Urothelium cell line (cell line): ENCODE measurements around the gene ANOS1.
A peak's percentile ranks its signal among the peaks of the same experiment; 100 is the strongest.
"Not testable (repeated sequence)": the region's sequence is repeated elsewhere in the genome, so short reads cannot be mapped to it uniquely, and the experiment has no call there.

Experiments
- DNase-seq: peaks from one replicate; pipeline ENCODE4 v3.0.0; 2011; ENCODE audit warnings: low spot score, mixed read lengths
- FAIRE-seq: peaks from 2 replicates; lab custom pipeline; 2011; peaks lifted over from hg19 to GRCh38; lab: Jason Lieb, UNC

ANOS1 gene

GRCh38 chrX:8731559-8732395 is at the start of gene ANOS1:
ANOS1 (minus strand) TSS chrX:8732137; CDS start chrX:8732036, 101 bp downstream.
- no peak for FAIRE-seq
- peak; percentile 55 for DNase-seq

DNA sequence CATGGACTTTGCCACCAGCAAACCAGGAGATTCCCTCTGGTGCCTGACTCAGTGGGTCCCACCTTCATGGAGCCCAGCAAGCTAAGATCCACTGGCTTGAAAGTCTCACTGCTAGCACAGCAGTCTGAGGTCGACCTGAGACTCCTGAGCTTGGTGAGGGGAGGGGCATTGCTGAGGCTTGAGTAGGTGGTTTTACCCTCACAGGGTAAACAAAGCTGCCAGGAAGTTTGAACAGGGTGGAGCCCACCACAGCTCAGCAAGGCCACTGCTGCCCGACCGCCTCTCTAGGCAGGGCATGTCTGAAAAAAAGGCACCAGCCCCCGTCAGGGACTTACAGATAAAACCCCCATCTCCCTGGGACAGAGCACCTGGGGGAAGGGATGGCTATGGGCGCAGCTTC is 41.2 kb upstream of the ANOS1 start:
- no peak for DNase-seq
- no peak for FAIRE-seq

DNA sequence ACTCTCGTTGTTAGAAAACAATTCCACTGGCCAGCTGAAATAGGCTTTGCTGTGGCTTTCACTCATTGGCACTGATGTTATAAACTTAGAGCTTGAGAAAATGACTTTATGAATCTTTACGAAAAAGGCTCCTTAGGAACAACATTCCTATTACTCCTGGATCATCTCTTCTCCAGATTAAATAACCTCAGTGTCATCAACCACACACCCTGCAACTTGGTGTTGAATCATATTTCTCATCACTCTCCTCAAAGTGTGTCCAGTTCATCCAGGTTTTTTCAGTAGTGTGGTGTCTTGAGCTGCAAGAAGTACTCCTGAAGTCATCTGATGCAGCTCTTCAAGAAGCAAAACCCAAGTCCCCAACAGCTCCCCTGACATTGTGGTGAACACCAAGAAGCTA is 28.1 kb upstream of the ANOS1 start:
- FAIRE-seq (no peak), DNase-seq (no peak)

GRCh38 chrX:8758706-8759105 is 26.8 kb upstream of the ANOS1 start:
- FAIRE-seq, DNase-seq: not testable (repeated sequence)

DNA sequence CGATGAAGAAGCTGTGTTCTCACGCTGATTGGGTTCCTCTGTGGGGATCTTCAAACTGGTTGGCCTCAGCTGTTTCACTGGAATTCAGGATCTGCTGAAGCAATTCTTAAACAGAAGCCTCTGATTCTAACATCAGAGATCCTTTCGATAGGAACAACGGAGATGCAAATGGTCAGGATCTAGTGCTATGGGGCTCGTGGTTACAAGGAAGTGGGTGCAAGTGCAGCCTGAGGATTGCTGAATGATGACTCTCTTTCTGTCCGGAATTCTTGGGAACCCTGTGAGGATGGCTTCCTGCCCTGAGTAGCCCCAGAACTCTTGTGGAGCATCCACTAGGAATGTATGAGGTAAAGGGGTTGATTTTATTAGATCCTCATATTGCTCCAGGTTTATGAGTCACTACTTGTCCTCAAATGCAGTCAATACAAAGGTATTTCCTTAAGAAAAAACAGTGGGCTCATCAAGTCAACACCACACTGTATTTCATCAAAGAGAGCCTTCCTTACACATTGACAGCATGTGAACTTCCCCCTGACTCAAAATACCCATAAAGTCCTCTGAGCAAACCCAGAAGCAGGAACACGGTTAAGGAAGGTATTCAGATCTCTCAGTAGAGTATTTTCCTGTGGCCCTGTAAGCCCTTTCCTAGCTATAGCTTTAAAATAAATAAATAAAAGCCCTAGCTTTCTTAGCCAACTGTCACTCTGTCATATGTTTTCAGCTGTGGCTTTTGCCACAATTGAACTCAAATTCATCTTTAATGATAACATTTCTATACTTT is 25.9 kb upstream of the ANOS1 start:
- not testable (repeated sequence) for FAIRE-seq, DNase-seq

GRCh38 chrX:8755813-8756212 is 23.9 kb upstream of the ANOS1 start:
- no peak for DNase-seq
- FAIRE-seq = no peak

DNA sequence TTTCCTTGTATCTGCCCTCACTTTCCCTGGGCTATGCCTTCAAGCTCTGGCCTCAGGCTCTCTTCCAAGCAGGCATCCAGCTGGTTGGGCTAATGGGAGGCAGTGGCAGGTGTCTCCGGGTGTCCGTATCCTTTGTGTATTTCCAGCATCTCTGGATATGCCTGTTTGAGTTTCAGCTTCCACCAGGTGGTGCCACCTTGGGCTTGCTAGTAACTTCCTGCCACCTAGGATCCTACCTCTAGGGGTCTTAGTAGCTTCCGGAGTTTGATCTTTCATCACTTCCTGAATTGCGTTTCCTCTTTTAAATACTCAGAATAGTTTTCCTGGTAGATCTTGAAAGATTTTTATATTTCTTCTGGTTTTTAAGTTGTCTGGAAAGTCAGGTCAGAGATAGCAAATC is 23.2 kb upstream of the ANOS1 start:
- FAIRE-seq = no peak
- no peak for DNase-seq

- no peak for DNase-seq
- FAIRE-seq = no peak
Measured at GRCh38 chrX:8749697-8750096, 17.8 kb upstream of the ANOS1 start.

DNA sequence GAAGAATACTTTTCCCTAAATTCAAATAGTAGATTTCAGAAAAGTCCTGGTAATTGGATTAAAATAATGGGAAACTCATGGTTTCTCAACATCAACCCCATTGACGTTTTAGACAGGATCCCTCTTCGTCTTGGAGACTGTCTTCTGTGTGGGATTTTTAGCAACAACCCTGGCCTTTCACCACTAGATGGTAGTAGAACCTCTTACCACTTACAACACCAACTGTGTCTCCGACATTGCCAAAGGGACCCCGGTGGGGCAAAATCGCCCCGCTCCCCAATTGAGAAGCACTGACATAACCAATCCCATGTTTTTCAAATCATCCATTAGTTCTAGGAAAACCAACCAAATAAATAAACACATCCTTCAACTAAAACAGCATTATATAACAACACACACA is 16.9 kb upstream of the ANOS1 start:
- FAIRE-seq (no peak), DNase-seq (peak; percentile 23)

DNA sequence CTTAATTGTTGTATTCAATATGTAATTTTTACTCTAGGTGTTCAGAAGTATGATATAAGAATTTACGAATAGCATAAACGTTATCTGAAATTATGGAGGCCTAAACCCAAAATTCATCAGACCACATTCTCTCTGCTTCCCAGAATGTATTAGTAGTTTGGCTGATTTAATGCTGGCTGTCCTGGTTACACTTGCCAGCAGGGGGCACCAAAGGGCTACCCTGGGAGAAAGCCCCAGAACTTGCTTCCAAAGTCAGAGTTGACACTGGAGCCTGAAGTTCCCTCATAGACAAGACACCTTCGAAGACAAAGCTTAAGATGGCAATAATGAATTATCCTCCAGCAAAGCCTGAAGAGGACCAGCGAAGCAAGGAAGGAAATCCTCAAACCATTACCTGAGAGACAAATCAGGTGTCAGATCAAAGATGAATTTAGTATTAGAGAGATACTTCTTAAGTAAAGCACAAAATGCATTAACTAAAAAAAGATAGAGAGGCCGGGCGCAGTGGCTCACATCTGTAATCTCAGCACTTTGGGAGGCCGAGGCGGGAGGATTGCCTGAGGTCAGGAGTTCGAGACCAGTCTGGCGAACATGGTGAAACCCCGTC is 11.3 kb upstream of the ANOS1 start:
- FAIRE-seq (no peak), DNase-seq (peak; percentile 27)

DNA sequence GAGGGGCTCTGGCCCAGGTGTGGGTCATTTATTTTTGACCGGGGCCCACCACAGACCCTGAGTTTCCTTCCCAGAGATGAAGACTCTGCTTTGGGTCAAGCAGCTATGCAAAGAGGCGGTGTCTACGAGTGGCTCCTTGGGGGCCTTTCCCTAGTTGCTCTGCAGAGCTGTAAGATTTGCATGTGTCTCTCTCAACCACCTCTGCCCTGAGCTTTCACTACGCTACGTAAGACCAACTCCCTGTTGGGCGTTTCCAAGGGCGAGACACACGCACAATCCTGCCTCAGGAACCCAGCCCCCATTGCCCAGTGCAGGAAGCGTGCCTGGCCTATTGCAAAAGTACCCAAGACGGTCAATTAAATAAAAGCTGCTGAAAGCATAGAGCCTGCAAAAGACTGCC is 10.0 kb upstream of the ANOS1 start:
- DNase-seq = no peak
- FAIRE-seq = no peak

- FAIRE-seq = no peak
Measured at GRCh38 chrX:8738588-8739189, 6.8 kb upstream of the ANOS1 start.

GRCh38 chrX:8737883-8738282 is 5.9 kb upstream of the ANOS1 start:
- FAIRE-seq (no peak), DNase-seq (no peak)

More at GRCh38 chrX:8738588-8739189, 6.8 kb upstream of the ANOS1 start:
- peak; percentile 2 for DNase-seq

DNA sequence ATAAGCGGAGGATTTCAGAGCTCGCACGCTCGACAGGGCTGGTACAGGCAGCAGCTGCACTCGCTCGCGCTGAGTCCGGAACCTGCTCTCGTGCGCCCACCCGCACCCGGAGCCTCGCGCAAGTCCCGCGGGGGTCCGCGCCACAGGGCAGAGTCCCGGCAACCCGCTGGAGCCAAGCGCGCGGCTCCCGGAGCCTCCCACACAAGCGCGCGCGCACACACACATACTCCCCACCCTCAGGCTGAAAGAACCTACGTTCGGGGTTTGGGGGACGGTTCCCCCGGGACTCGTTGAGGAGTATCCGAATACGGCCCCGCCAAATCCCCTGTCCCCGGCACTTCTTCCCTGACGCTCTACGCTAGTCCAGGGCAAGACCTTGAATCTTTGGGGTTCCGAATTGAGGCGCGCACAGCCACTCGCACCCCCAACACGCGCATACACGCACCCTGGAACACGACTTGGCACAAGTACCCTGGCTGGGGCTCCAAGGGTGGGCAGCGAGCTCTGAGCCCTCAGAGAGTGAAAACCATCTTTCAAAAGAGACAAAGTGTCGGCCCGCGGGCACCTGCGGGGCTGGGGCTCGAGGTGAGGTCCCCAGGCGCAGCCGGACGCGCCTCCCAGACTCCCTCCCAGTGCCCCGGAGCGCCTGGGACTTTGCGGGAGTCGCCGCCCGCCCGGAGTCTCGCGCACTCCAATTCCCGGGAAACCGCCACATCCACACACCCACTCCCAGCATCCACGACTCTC is 952 bp downstream of the ANOS1 start:
- DNase-seq = peak; percentile 3
- no peak for FAIRE-seq

- FAIRE-seq = no peak
- no peak for DNase-seq
Measured at GRCh38 chrX:8729811-8730210, 2.1 kb downstream of the ANOS1 start.

GRCh38 chrX:8728932-8729535 is 2.9 kb downstream of the ANOS1 start:
- FAIRE-seq (no peak), DNase-seq (no peak)

DNA sequence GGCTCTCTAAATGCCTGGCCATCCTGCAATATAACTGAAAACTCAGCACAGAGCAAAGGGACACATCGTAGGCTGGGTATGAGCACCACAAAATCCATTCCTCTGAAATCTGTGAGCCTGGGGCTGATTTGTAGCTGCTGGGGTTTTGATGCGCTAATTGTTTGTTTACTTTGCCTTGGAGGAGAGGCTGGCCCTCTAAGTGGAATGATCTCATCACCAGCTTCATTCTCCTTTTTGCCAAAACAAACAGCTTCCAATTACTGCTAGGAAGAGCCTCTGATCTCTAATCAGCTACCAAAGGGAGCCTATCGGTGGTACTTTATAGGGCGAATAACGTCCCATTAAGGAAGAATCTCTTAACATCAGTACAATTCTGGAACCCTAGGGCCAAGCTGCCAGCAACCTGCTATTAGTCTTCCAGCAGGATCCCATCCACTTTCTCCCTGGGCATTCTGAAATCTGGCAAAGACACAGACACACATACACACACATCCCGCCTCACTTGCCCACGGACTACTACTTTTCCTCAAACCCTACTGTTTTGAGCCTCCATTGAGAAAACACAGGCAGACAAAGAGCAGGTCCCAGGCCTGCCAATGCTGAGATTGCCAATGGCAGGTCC is 5.8 kb downstream of the ANOS1 start:
- FAIRE-seq = no peak

GRCh38 chrX:8724300-8724699 is 7.6 kb downstream of the ANOS1 start:
- no peak for FAIRE-seq
- DNase-seq = no peak

More for the DNA sequence above, 5.8 kb downstream of the ANOS1 start:
- DNase-seq = no peak

- FAIRE-seq (no peak), DNase-seq (no peak)
Measured at GRCh38 chrX:8721536-8721935, 10.4 kb downstream of the ANOS1 start.

DNA sequence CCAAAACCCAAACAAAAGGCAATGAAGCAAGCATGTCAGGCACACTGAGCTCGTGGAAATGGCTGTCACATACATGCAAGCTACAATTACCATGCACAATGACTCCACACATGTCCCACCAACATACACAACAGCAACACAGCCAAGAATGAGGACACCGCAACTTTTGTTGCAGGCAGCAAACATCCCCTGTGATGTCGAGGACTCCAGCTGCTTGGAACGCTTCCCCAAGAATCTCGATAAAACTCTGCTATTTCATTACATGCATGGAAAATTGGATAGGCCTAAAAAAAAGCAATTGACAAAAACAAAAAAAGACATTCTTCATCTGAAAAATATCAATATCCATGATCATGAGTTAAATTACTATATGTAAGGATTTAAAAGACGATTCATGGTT is 11.8 kb downstream of the ANOS1 start:
- DNase-seq = no peak

More for the DNA sequence above, 11.8 kb downstream of the ANOS1 start:
- FAIRE-seq = no peak
